A549 (cell line): ENCODE measurements around the gene ZNF367. TPM values are rescaled to one million over a fixed set of nuclear protein-coding genes. Genes with fewer than 3 reads are reported as not detected.

Experiments used
- ATAC-seq, 2 experiments: fragments of 200-7000 bp in 1 of 2; fragments of >200 bp in 1 of 2; cut with Nextera tagmentation in 1 of 2; cut with Tn5 transposase in 1 of 2; 3 replicates each; pipeline versions ENCODE4 v1.8.0 to v1.9.1; 2018 to 2020; ENCODE audit warnings: mild to moderate bottlenecking in 1 of 2, moderate library complexity in 1 of 2
- CTCF ChIA-PET: fragments of 300-600 bp; sonication (Branson Sonifier 250); formaldehyde crosslinking; extraction: SDS; loops from one replicate; lab custom pipeline; 2021; ENCODE audit warnings: antibody characterized with exemption, inconsistent platforms; lab: Yijun Ruan, JAX
- POLR2A ChIA-PET: fragments of 350-600 bp; formaldehyde crosslinking; extraction: SDS; loops from one replicate; lab custom pipeline; 2021; ENCODE audit warnings: antibody characterized with exemption, inconsistent platforms; lab: Yijun Ruan, JAX
- DNase-seq, 2 experiments: peaks; one replicate each; pipeline versions ENCODE4 v3.0.0 to v3.0.0-alpha.2; 2011 to 2016; ENCODE audit warnings: low read depth in 1 of 2, low spot score in 1 of 2
- FAIRE-seq: peaks from 2 replicates; lab custom pipeline; 2011; peaks lifted over from hg19 to GRCh38; lab: Jason Lieb, UNC
- H3K27ac ChIP-seq, 2 experiments: fragments of >200 bp; sonication (Bioruptor Twin); formaldehyde crosslinking; 3 replicates each; pipeline ENCODE4 v1.5.1; 2016 to 2017
- H3K4me1 ChIP-seq: fragments of >200 bp; sonication (Bioruptor Twin); formaldehyde crosslinking; 3 replicates; pipeline ENCODE4 v1.6.1; 2016
- H3K4me2 ChIP-seq: fragments of >200 bp; sonication (Bioruptor Twin); formaldehyde crosslinking; 3 replicates; pipeline ENCODE4 v1.6.1; 2016
- H3K4me3 ChIP-seq: fragments of >200 bp; sonication (Bioruptor Twin); formaldehyde crosslinking; 3 replicates; pipeline ENCODE4 v1.5.1; 2016
- H3K9me3 ChIP-seq: fragments of >200 bp; sonication (Bioruptor Twin); formaldehyde crosslinking; 3 replicates; pipeline ENCODE4 v1.6.1; 2016
- BHLHE40 ChIP-seq: IDR thresholded peaks from 2 replicates; pipeline ENCODE4 v1.6.1; 2012; ENCODE audit warnings: low read depth, low read length, inconsistent platforms
- CBX2 ChIP-seq: fragments of 200-600 bp; sonication (generic); IDR thresholded peaks from 2 replicates; pipeline ENCODE4 v1.6.1; 2016; ENCODE audit warnings: low read depth, mild to moderate bottlenecking, borderline replicate concordance
- CBX8 ChIP-seq: fragments of 200-600 bp; sonication (generic); IDR thresholded peaks from 2 replicates; pipeline ENCODE4 v1.6.1; 2016
- CHD4 ChIP-seq: fragments of 200-600 bp; sonication (generic); IDR thresholded peaks from 2 replicates; pipeline ENCODE4 v1.6.1; 2016; ENCODE audit warnings: antibody characterized with exemption, mild to moderate bottlenecking, borderline replicate concordance
- EP300 ChIP-seq, 2 experiments: fragments of >200 bp; sonication (Bioruptor Twin); formaldehyde crosslinking; IDR thresholded peaks; 2 replicates in 1 of 2; 3 replicates in 1 of 2; pipeline ENCODE4 v1.6.1; 2016 to 2017
- FOSB ChIP-seq: fragments of 250-450 bp; sonication (Bioruptor Pico); IDR thresholded peaks from 2 replicates; pipeline ENCODE4 v1.5.0; 2020; ENCODE audit warnings: mild to moderate bottlenecking, moderate library complexity
- FOSL2 ChIP-seq, 2 experiments: fragments of 450-650 bp in 1 of 2; fragments of >200 bp in 1 of 2; sonication (Bioruptor Twin) in 1 of 2; formaldehyde crosslinking; IDR thresholded peaks; 2 replicates each; pipeline versions ENCODE4 v1.5.0 to v1.6.1; 2016 to 2020; ENCODE audit warnings: mild to moderate bottlenecking in 1 of 2, moderate library complexity in 1 of 2
- HDAC2 ChIP-seq: fragments of 200-600 bp; sonication (generic); IDR thresholded peaks from 2 replicates; pipeline ENCODE4 v1.6.1; 2016
- HEYL ChIP-seq: fragments of 250-450 bp; sonication (Bioruptor Pico); IDR thresholded peaks from 2 replicates; pipeline ENCODE4 v1.8.0; 2021; ENCODE audit warnings: mild to moderate bottlenecking, moderate library complexity
- KDM5A ChIP-seq: fragments of 200-600 bp; sonication (generic); IDR thresholded peaks from 2 replicates; pipeline ENCODE4 v1.6.1; 2016; ENCODE audit warnings: antibody characterized with exemption, mild to moderate bottlenecking
- MAZ ChIP-seq: fragments of 150-350 bp; IDR thresholded peaks from 2 replicates; pipeline ENCODE4 v1.6.1; 2014; ENCODE audit warnings: antibody characterized with exemption, low read depth, low read length, borderline replicate concordance
- MYC ChIP-seq: IDR thresholded peaks from 2 replicates; pipeline ENCODE4 v1.6.1; 2012; ENCODE audit warnings: mild to moderate bottlenecking, inconsistent platforms, low read length, improper control_type of control experiment, borderline replicate concordance
- NFE2L2 ChIP-seq: fragments of 150-350 bp; conservative IDR thresholded peaks from 2 replicates; pipeline ENCODE4 v1.6.1; 2014; ENCODE audit warnings: low read length
- NR3C1 ChIP-seq: fragments of >200 bp; sonication (Bioruptor Twin); formaldehyde crosslinking; IDR thresholded peaks from 3 replicates; pipeline ENCODE4 v1.6.1; 2017
- RAD21 ChIP-seq, 2 experiments: fragments of >200 bp in 1 of 2; sonication (Bioruptor Twin) in 1 of 2; formaldehyde crosslinking in 1 of 2; IDR thresholded peaks in 1 of 2; conservative IDR thresholded peaks in 1 of 2; 2 replicates in 1 of 2; 3 replicates in 1 of 2; pipeline ENCODE4 v1.6.1; 2012 to 2018; ENCODE audit warnings: inconsistent platforms in 1 of 2
- RARB ChIP-seq: fragments of 250-450 bp; sonication (Bioruptor Pico); IDR thresholded peaks from 2 replicates; pipeline ENCODE4 v1.8.0; 2021; ENCODE audit warnings: mild to moderate bottlenecking, moderate library complexity
- RFX5 ChIP-seq: fragments of 450-650 bp; IDR thresholded peaks from 2 replicates; pipeline ENCODE4 v1.7.1; 2014; ENCODE audit warnings: antibody characterized with exemption, mild to moderate bottlenecking, moderate library complexity
- RNF2 ChIP-seq: fragments of 200-600 bp; sonication (generic); IDR thresholded peaks from 2 replicates; pipeline ENCODE4 v1.6.1; 2016; ENCODE audit warnings: low read depth, mild to moderate bottlenecking, antibody characterized with exemption, moderate library complexity, borderline replicate concordance
- SMC3 ChIP-seq: fragments of >200 bp; sonication (Bioruptor Twin); formaldehyde crosslinking; IDR thresholded peaks from 3 replicates; pipeline ENCODE4 v1.6.1; 2018; ENCODE audit warnings: inconsistent platforms
- SREBF2 ChIP-seq: fragments of 450-650 bp; IDR thresholded peaks from 2 replicates; pipeline ENCODE4 v1.6.1; 2014; ENCODE audit warnings: mild to moderate bottlenecking, moderate library complexity
- ZC3H11A ChIP-seq: fragments of 450-650 bp; IDR thresholded peaks from 2 replicates; pipeline ENCODE4 v1.6.1; 2014; ENCODE audit warnings: antibody characterized with exemption, mild to moderate bottlenecking
- ZFP36 ChIP-seq: fragments of 450-650 bp; IDR thresholded peaks from 2 replicates; pipeline ENCODE4 v1.6.1; 2014; ENCODE audit warnings: borderline replicate concordance; ENCODE audit not compliant: partially characterized antibody
- ZNF302 ChIP-seq: fragments of 250-450 bp; sonication (Bioruptor Pico); IDR thresholded peaks from 2 replicates; pipeline ENCODE4 v1.9.0; 2021; ENCODE audit warnings: inconsistent platforms, mild to moderate bottlenecking, moderate library complexity
- WGBS: methylation state at CpG from one replicate; pipeline ENCODE4 v1.1.6; 2017; ENCODE audit errors: missing lambda C conversion rate; 5-methylcytosine and 5-hydroxymethylcytosine counted together
- polyA plus RNA-seq, 4 experiments: library from polyadenylated mRNA; depleted of rRNA in 3 of 4; stranded (reverse); fragments of >200 nt; fragmentation: RNase III in 1 of 4; extraction: RNeasy Plus Mini Kit Qiagen cat#74134 plus additional on column Dnase treatment in 1 of 4; gene quantifications; 2 replicates in 3 of 4; 3 replicates in 1 of 4; pipeline ENCODE4 v1.2.3, GENCODE V29; 2011 to 2017
- TF ChIP-seq, protein P1 (sequence below): fragments of >200 bp; sonication (Bioruptor Twin); formaldehyde crosslinking; IDR thresholded peaks from 2 replicates; pipeline ENCODE4 v1.6.1; 2016
- TF ChIP-seq, protein P2 (sequence below): fragments of 250-450 bp; sonication (Bioruptor Pico); IDR thresholded peaks from 2 replicates; pipeline ENCODE4 v1.5.0; 2020; ENCODE audit warnings: low read depth, mild to moderate bottlenecking, moderate library complexity
- TF ChIP-seq, protein P3 (sequence below): fragments of 150-350 bp; IDR thresholded peaks from 2 replicates; pipeline ENCODE4 v1.6.1; 2014; ENCODE audit warnings: low read depth, mild to moderate bottlenecking, low read length
- TF ChIP-seq, protein P4 (sequence below): fragments of 450-650 bp; IDR thresholded peaks from 2 replicates; pipeline ENCODE4 v1.6.1; 2014; ENCODE audit warnings: antibody characterized with exemption
- TF ChIP-seq, protein P5 (sequence below): fragments of >200 bp; sonication (Bioruptor Twin); formaldehyde crosslinking; IDR thresholded peaks from 3 replicates; pipeline ENCODE4 v1.5.1; 2016

ZNF367 gene
- polyA plus RNA-seq, 2 of the 4 experiments (the other 2 are of a cell fraction), result 4.8 to 8.3 TPM

DNA sequence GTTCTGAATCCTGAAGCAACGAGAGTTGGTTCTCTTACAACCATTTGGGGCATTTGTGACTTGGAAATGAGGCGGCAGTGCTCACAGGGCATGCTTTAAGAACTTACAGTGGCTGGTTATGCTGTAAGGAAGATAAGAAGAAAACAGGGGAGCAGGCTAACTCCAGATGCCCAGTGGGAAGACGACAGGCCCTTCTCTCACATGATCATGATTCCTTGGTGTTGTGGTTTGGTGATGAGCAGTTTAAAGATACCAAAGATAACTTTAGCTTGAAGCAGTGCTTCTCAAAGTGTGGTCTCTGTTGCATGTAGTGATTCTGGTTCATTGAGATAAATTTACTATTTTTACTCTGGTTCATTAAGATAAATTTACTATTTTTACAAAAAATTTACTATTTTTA lies 29.2 kb upstream of the ZNF367 start:
- no peaks in the 10 kb centered on the region for H3K9me3 ChIP-seq
- ChIA-PET POLR2A (no interaction called here), CTCF (no interaction called here)
- 0 out of 3 replicates have a peak, but pooled peaks cover 4% of the 10 kb centered on the region for H3K4me1 ChIP-seq
- FAIRE-seq (no peak), ATAC-seq (no peak), DNase-seq (no peak)
- no peak overlapping the region for H3K4me3 ChIP-seq
- H3K27ac ChIP-seq, result no peak overlapping the region
- no peak overlapping the region for H3K4me2 ChIP-seq
- TF ChIP-seq RARB (CRISPR knock-in tag) (no peak), CBX2 (no peak)
- TF ChIP-seq, protein P1, sequence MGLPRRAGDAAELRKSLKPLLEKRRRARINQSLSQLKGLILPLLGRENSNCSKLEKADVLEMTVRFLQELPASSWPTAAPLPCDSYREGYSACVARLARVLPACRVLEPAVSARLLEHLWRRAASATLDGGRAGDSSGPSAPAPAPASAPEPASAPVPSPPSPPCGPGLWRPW, result no peak
- 54% methylated on average over 3 of the region's 3 CpGs for WGBS

DNA sequence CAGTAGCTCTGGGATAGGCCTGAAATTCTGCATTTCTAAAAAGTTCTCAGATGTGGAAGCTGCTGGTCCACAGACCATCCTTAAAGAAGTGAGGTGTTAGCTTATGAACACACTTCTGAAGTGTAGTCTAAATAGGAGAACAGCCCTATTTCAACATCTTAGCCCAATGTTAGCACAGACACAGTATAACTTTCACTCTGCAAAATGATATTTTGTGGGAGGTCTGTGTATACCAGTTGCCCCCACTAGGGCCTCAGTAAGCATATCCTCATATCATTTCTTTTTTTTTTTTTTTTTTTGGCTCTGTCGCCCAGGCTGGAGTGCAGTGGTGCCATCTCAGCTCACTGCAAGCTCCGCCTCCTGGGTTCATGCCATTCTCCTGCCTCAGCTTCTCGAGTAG lies 24.3 kb upstream of the ZNF367 start:
- FAIRE-seq, result no peak
- TF ChIP-seq NFE2L2 (no peak), MAZ (no peak), MYC (no peak), SMC3 (no peak), KDM5A (no peak), EP300 (IDR thresholded peaks at IDR 0.05) (no peak), RAD21 (conservative IDR thresholded peaks at IDR 0.05 in 1 of 2, IDR thresholded peaks at IDR 0.05 in 1 of 2) (no peak), ZC3H11A (no peak), HDAC2 (no peak), RFX5 (no peak), HEYL (no peak), NR3C1 (no peak), FOSL2 (IDR thresholded peaks at IDR 0.05) (no peak), FOSL2 (CRISPR knock-in tag; IDR thresholded peaks at IDR 0.05) (no peak), CBX8 (no peak)
- TF ChIP-seq, protein P2, sequence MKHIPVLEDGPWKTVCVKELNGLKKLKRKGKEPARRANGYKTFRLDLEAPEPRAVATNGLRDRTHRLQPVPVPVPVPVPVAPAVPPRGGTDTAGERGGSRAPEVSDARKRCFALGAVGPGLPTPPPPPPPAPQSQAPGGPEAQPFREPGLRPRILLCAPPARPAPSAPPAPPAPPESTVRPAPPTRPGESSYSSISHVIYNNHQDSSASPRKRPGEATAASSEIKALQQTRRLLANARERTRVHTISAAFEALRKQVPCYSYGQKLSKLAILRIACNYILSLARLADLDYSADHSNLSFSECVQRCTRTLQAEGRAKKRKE (CRISPR knock-in tag), result no peak
- TF ChIP-seq, protein P3, sequence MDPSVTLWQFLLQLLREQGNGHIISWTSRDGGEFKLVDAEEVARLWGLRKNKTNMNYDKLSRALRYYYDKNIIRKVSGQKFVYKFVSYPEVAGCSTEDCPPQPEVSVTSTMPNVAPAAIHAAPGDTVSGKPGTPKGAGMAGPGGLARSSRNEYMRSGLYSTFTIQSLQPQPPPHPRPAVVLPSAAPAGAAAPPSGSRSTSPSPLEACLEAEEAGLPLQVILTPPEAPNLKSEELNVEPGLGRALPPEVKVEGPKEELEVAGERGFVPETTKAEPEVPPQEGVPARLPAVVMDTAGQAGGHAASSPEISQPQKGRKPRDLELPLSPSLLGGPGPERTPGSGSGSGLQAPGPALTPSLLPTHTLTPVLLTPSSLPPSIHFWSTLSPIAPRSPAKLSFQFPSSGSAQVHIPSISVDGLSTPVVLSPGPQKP, result no peak
- ChIA-PET POLR2A (no interaction called here), CTCF (interaction anchor here (0.5 to 2.0 kb wide), 11 partner anchors 8 to 194 kb away, joined by 3 to 12 read pairs (median 4); no protein-coding TSS in a partner anchor)
- Histone ChIP-seq H3K4me2 (no peak overlapping the region), H3K4me3 (no peak overlapping the region), H3K4me1 (no peaks in the 10 kb centered on the region), H3K27ac (no peak overlapping the region), H3K9me3 (no peaks in the 10 kb centered on the region)
- no peak for DNase-seq
- peak; percentile 76 to 89; a peak in 5 of 6 replicates for ATAC-seq
- 89% methylated on average over 2 of the region's 3 CpGs for WGBS

DNA sequence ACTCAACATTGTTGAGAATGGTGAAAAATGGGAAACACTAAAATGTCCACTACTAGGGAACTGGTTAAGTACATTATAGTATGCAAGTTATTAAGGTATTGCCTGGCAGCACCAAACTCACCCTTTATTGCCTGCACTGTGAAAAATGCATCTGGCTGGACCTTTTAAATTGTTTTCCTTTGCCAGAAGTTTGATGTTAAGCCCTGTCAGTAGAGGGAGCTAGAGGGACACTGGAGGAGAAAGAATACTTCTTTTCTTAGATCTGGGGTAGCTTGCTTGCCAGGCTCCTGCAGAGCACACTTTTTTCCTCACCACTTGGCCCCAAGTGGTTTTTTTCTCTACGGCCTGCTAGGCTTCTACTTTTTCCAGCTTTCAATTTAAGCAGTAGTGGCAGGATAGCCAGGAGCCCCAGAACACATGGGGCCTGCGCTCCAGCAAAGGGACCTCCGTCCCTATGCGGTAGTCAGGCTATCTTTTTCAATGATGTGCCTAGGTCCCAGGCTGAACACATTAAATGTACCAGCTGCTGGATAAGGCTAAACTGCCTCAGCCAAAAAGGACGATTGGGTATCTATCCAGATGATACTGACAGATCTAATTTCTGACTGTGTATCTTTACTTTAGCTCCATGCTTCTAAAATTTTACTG lies 23.8 kb upstream of the ZNF367 start:
- ATAC-seq, result peak in 1 of 2 experiments; percentile 47; a peak in 3 of 6 replicates
- no peaks in the 10 kb centered on the region for H3K9me3 ChIP-seq
- TF ChIP-seq ZNF302 (CRISPR knock-in tag) (no peak), RARB (CRISPR knock-in tag) (no peak), ZFP36 (no peak), CHD4 (no peak), SMC3 (peak; percentile 39), FOSB (CRISPR knock-in tag) (no peak), NR3C1 (no peak), RAD21 (conservative IDR thresholded peaks at IDR 0.05 in 1 of 2, IDR thresholded peaks at IDR 0.05 in 1 of 2) (peak; percentile 51 to 70), RNF2 (no peak), SREBF2 (no peak), BHLHE40 (no peak)
- TF ChIP-seq, protein P4, sequence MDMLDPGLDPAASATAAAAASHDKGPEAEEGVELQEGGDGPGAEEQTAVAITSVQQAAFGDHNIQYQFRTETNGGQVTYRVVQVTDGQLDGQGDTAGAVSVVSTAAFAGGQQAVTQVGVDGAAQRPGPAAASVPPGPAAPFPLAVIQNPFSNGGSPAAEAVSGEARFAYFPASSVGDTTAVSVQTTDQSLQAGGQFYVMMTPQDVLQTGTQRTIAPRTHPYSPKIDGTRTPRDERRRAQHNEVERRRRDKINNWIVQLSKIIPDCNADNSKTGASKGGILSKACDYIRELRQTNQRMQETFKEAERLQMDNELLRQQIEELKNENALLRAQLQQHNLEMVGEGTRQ, result no peak
- TF ChIP-seq, protein P5, sequence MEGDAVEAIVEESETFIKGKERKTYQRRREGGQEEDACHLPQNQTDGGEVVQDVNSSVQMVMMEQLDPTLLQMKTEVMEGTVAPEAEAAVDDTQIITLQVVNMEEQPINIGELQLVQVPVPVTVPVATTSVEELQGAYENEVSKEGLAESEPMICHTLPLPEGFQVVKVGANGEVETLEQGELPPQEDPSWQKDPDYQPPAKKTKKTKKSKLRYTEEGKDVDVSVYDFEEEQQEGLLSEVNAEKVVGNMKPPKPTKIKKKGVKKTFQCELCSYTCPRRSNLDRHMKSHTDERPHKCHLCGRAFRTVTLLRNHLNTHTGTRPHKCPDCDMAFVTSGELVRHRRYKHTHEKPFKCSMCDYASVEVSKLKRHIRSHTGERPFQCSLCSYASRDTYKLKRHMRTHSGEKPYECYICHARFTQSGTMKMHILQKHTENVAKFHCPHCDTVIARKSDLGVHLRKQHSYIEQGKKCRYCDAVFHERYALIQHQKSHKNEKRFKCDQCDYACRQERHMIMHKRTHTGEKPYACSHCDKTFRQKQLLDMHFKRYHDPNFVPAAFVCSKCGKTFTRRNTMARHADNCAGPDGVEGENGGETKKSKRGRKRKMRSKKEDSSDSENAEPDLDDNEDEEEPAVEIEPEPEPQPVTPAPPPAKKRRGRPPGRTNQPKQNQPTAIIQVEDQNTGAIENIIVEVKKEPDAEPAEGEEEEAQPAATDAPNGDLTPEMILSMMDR, result peak; percentile 50
- TF ChIP-seq, protein P2 (CRISPR knock-in tag), result no peak

More for the DNA sequence above, 23.8 kb upstream of the ZNF367 start:
- no peak for FAIRE-seq
- Histone ChIP-seq H3K4me1 (no peaks in the 10 kb centered on the region), H3K4me2 (no peak overlapping the region), H3K4me3 (no peak overlapping the region), H3K27ac (no peak overlapping the region)
- ChIA-PET POLR2A (no interaction called here), CTCF (interaction anchor here (0.5 to 2.0 kb wide), 10 partner anchors 8 to 225 kb away, joined by 3 to 12 read pairs (median 3); partner anchors contain the start of gene HABP4)
- DNase-seq, result peak in 1 of 2 experiments; percentile 56
- 83% methylated on average over 5 of the region's 5 CpGs for WGBS
